NB4 (cell line): ENCODE data around the gene DEPDC1B.

Experiments used
- POLR2A ChIP-seq: IDR thresholded peaks from 2 replicates; pipeline ENCODE4 v1.6.1; 2011; ENCODE audit warnings: mild to moderate bottlenecking; ENCODE audit not compliant: insufficient read length; ENCODE audit errors: extremely low read depth
- TF ChIP-seq, protein P1 (sequence below): IDR thresholded peaks from one replicate; pipeline ENCODE4 v1.5.1; 2012; ENCODE audit warnings: low read depth, low read length

DNA sequence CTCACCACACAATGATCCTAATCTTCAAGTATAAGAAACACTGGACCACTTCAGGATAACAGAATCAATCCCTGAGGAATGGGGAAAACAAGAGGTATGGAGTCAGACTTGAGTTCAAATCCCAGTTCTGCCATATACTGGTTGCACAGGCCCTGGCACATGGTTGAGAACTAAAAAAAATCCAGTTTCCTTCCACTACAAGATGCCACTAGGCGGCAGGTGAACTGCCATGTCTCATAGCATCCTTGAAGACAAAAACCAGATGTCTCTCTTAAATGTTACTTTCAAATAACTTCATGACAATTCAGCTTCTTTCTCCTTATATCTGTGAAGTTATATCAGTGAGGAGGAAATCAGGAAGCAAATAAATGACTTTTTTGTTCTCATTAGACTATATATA lies 11.0 kb downstream of the DEPDC1B start:
- TF ChIP-seq, protein P1, sequence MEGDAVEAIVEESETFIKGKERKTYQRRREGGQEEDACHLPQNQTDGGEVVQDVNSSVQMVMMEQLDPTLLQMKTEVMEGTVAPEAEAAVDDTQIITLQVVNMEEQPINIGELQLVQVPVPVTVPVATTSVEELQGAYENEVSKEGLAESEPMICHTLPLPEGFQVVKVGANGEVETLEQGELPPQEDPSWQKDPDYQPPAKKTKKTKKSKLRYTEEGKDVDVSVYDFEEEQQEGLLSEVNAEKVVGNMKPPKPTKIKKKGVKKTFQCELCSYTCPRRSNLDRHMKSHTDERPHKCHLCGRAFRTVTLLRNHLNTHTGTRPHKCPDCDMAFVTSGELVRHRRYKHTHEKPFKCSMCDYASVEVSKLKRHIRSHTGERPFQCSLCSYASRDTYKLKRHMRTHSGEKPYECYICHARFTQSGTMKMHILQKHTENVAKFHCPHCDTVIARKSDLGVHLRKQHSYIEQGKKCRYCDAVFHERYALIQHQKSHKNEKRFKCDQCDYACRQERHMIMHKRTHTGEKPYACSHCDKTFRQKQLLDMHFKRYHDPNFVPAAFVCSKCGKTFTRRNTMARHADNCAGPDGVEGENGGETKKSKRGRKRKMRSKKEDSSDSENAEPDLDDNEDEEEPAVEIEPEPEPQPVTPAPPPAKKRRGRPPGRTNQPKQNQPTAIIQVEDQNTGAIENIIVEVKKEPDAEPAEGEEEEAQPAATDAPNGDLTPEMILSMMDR, result no peak
- no peak for TF ChIP-seq POLR2A
